GM19043 (cell line): ENCODE data around the gene KPNB1.

Experiments
- ATAC-seq: cut with Tn5 transposase; IDR thresholded peaks from one replicate; pipeline ENCODE4 v1.9.1; 2021; ENCODE audit warnings: low read depth; ENCODE audit not compliant: unreplicated experiment

The KPNB1 gene

GRCh38 chr17:47636273-47637030, 13.3 kb upstream of the KPNB1 start:
- no peak for ATAC-seq

- no peak for ATAC-seq
Observed at GRCh38 chr17:47638903-47639302, 10.8 kb upstream of the KPNB1 start.

GRCh38 chr17:47640076-47640475, 9.6 kb upstream of the KPNB1 start:
- ATAC-seq: no peak

- no peak for ATAC-seq
Observed at GRCh38 chr17:47641202-47641601, 8.5 kb upstream of the KPNB1 start.

GRCh38 chr17:47643116-47643515, 6.6 kb upstream of the KPNB1 start:
- ATAC-seq: no peak

- no peak for ATAC-seq
Observed at GRCh38 chr17:47644324-47644723, 5.4 kb upstream of the KPNB1 start.

GRCh38 chr17:47649972-47650524, 329 bp downstream of the KPNB1 start:
- no peak for ATAC-seq

- ATAC-seq: peak; percentile 38
Observed at GRCh38 chr17:47650525-47651522, 1.1 kb downstream of the KPNB1 start.

- ATAC-seq: no peak
Observed at GRCh38 chr17:47651704-47652103, 2.0 kb downstream of the KPNB1 start.

- ATAC-seq: no peak
Observed at GRCh38 chr17:47652570-47652969, 2.9 kb downstream of the KPNB1 start.

- no peak for ATAC-seq
Observed at GRCh38 chr17:47653442-47653841, 3.7 kb downstream of the KPNB1 start.

- no peak for ATAC-seq
Observed at GRCh38 chr17:47654991-47655390, 5.3 kb downstream of the KPNB1 start.

- no peak for ATAC-seq
Observed at GRCh38 chr17:47660064-47660492, 10.4 kb downstream of the KPNB1 start.

GRCh38 chr17:47663912-47664623, 14.3 kb downstream of the KPNB1 start:
- no peak for ATAC-seq

- ATAC-seq: no peak
Observed at GRCh38 chr17:47664624-47664941, 14.9 kb downstream of the KPNB1 start.

GRCh38 chr17:47665655-47666054, 15.9 kb downstream of the KPNB1 start:
- ATAC-seq: no peak

- no peak for ATAC-seq
Observed at GRCh38 chr17:47669081-47669480, 19.4 kb downstream of the KPNB1 start.

GRCh38 chr17:47670064-47670463, 20.3 kb downstream of the KPNB1 start:
- no peak for ATAC-seq

- ATAC-seq: no peak
Observed at GRCh38 chr17:47674499-47674898, 24.8 kb downstream of the KPNB1 start.

- no peak for ATAC-seq
Observed at GRCh38 chr17:47675380-47676198, 25.9 kb downstream of the KPNB1 start.
